ENCODE measurements around the gene CSRNP3.
A peak's percentile ranks its signal among the peaks of the same experiment; 100 is the strongest.

The CSRNP3 gene

GRCh38 chr2:165639504-165639903, 170.0 kb downstream of the CSRNP3 start:
- Histone ChIP-seq H3K4me3 (ENCODE audit: low read length in 2 of 2) (no peak overlapping the region), H3K36me3 (ENCODE audit: control insufficient read depth in 2 of 2, insufficient read depth in 2 of 2, low read length in 2 of 2) (no peaks in the 10 kb centered on the region), H3K9me3 (ENCODE audit: control insufficient read depth in 2 of 2, low read length in 2 of 2) (no peaks in the 10 kb centered on the region), H3K27ac (ENCODE audit: low read depth in 2 of 2, low read length in 2 of 2) (no peak overlapping the region), H3K27me3 (ENCODE audit: control insufficient read depth in 2 of 2, insufficient read depth in 2 of 2, low read length in 2 of 2) (no peaks in the 10 kb centered on the region), H3K4me1 (ENCODE audit: control insufficient read depth in 2 of 2, insufficient read depth in 2 of 2, low read length in 2 of 2) (peaks cover 0 to 4% of the 10 kb centered on the region in 2 donors), H3K9ac (ENCODE audit: low read depth in 1 of 2, low read length in 2 of 2) (no peak overlapping the region)

GRCh38 chr2:165640247-165640929, 170.9 kb downstream of the CSRNP3 start:
- no peak overlapping the region for H3K9ac ChIP-seq (ENCODE audit: low read depth in 1 of 2, low read length in 2 of 2)
- no peaks in the 10 kb centered on the region for H3K36me3 ChIP-seq (ENCODE audit: control insufficient read depth in 2 of 2, insufficient read depth in 2 of 2, low read length in 2 of 2)

GRCh38 chr2:165645930-165646831, 176.7 kb downstream of the CSRNP3 start:
- Histone ChIP-seq H3K4me3 (ENCODE audit: low read length in 2 of 2) (no peak overlapping the region), H3K36me3 (ENCODE audit: control insufficient read depth in 2 of 2, insufficient read depth in 2 of 2, low read length in 2 of 2) (no peaks in the 10 kb centered on the region), H3K27ac (ENCODE audit: low read depth in 2 of 2, low read length in 2 of 2) (no peak overlapping the region), H3K4me1 (ENCODE audit: control insufficient read depth in 2 of 2, insufficient read depth in 2 of 2, low read length in 2 of 2) (no peaks in the 10 kb centered on the region), H3K9me3 (ENCODE audit: control insufficient read depth in 2 of 2, low read length in 2 of 2) (no peaks in the 10 kb centered on the region), H3K27me3 (ENCODE audit: control insufficient read depth in 2 of 2, insufficient read depth in 2 of 2, low read length in 2 of 2) (no peaks in the 10 kb centered on the region), H3K9ac (ENCODE audit: low read depth in 1 of 2, low read length in 2 of 2) (no peak overlapping the region)

More at GRCh38 chr2:165640247-165640929, 170.9 kb downstream of the CSRNP3 start:
- H3K4me3 ChIP-seq (ENCODE audit: low read length in 2 of 2): no peak overlapping the region
- peaks cover 0 to 4% of the 10 kb centered on the region in 2 donors for H3K4me1 ChIP-seq (ENCODE audit: control insufficient read depth in 2 of 2, insufficient read depth in 2 of 2, low read length in 2 of 2)
- no peaks in the 10 kb centered on the region for H3K9me3 ChIP-seq (ENCODE audit: control insufficient read depth in 2 of 2, low read length in 2 of 2)
- no peaks in the 10 kb centered on the region for H3K27me3 ChIP-seq (ENCODE audit: control insufficient read depth in 2 of 2, insufficient read depth in 2 of 2, low read length in 2 of 2)
- H3K27ac ChIP-seq (ENCODE audit: low read depth in 2 of 2, low read length in 2 of 2): no peak overlapping the region

GRCh38 chr2:165647409-165647808, 177.9 kb downstream of the CSRNP3 start:
- Histone ChIP-seq H3K9ac (ENCODE audit: low read depth in 1 of 2, low read length in 2 of 2) (no peak overlapping the region), H3K4me1 (ENCODE audit: control insufficient read depth in 2 of 2, insufficient read depth in 2 of 2, low read length in 2 of 2) (no peaks in the 10 kb centered on the region), H3K36me3 (ENCODE audit: control insufficient read depth in 2 of 2, insufficient read depth in 2 of 2, low read length in 2 of 2) (no peaks in the 10 kb centered on the region), H3K9me3 (ENCODE audit: control insufficient read depth in 2 of 2, low read length in 2 of 2) (no peaks in the 10 kb centered on the region), H3K27me3 (ENCODE audit: control insufficient read depth in 2 of 2, insufficient read depth in 2 of 2, low read length in 2 of 2) (no peaks in the 10 kb centered on the region), H3K4me3 (ENCODE audit: low read length in 2 of 2) (no peak overlapping the region), H3K27ac (ENCODE audit: low read depth in 2 of 2, low read length in 2 of 2) (no peak overlapping the region)

- H3K27me3 ChIP-seq (ENCODE audit: control insufficient read depth in 2 of 2, insufficient read depth in 2 of 2, low read length in 2 of 2): no peaks in the 10 kb centered on the region
- no peaks in the 10 kb centered on the region for H3K9me3 ChIP-seq (ENCODE audit: control insufficient read depth in 2 of 2, low read length in 2 of 2)
- H3K4me3 ChIP-seq (ENCODE audit: low read length in 2 of 2): no peak overlapping the region
- no peak overlapping the region for H3K27ac ChIP-seq (ENCODE audit: low read depth in 2 of 2, low read length in 2 of 2)
- H3K9ac ChIP-seq (ENCODE audit: low read depth in 1 of 2, low read length in 2 of 2): no peak overlapping the region
- no peaks in the 10 kb centered on the region for H3K36me3 ChIP-seq (ENCODE audit: control insufficient read depth in 2 of 2, insufficient read depth in 2 of 2, low read length in 2 of 2)
- H3K4me1 ChIP-seq (ENCODE audit: control insufficient read depth in 2 of 2, insufficient read depth in 2 of 2, low read length in 2 of 2): no peaks in the 10 kb centered on the region
Measured at GRCh38 chr2:165648801-165649200, 179.3 kb downstream of the CSRNP3 start.

GRCh38 chr2:165651233-165651632, 181.7 kb downstream of the CSRNP3 start:
- no peaks in the 10 kb centered on the region for H3K4me1 ChIP-seq (ENCODE audit: control insufficient read depth in 2 of 2, insufficient read depth in 2 of 2, low read length in 2 of 2)

GRCh38 chr2:165655661-165656060, 186.2 kb downstream of the CSRNP3 start:
- no peak overlapping the region for H3K4me3 ChIP-seq (ENCODE audit: low read length in 2 of 2)
- H3K9me3 ChIP-seq (ENCODE audit: control insufficient read depth in 2 of 2, low read length in 2 of 2): no peaks in the 10 kb centered on the region

More at GRCh38 chr2:165651233-165651632, 181.7 kb downstream of the CSRNP3 start:
- Histone ChIP-seq H3K9me3 (ENCODE audit: control insufficient read depth in 2 of 2, low read length in 2 of 2) (no peaks in the 10 kb centered on the region), H3K36me3 (ENCODE audit: control insufficient read depth in 2 of 2, insufficient read depth in 2 of 2, low read length in 2 of 2) (no peaks in the 10 kb centered on the region), H3K9ac (ENCODE audit: low read depth in 1 of 2, low read length in 2 of 2) (no peak overlapping the region), H3K27me3 (ENCODE audit: control insufficient read depth in 2 of 2, insufficient read depth in 2 of 2, low read length in 2 of 2) (no peaks in the 10 kb centered on the region), H3K4me3 (ENCODE audit: low read length in 2 of 2) (no peak overlapping the region), H3K27ac (ENCODE audit: low read depth in 2 of 2, low read length in 2 of 2) (no peak overlapping the region)

GRCh38 chr2:165660361-165660760, 190.9 kb downstream of the CSRNP3 start:
- Histone ChIP-seq H3K27ac (ENCODE audit: low read depth in 2 of 2, low read length in 2 of 2) (no peak overlapping the region), H3K9me3 (ENCODE audit: control insufficient read depth in 2 of 2, low read length in 2 of 2) (no peaks in the 10 kb centered on the region), H3K4me1 (ENCODE audit: control insufficient read depth in 2 of 2, insufficient read depth in 2 of 2, low read length in 2 of 2) (no peaks in the 10 kb centered on the region), H3K36me3 (ENCODE audit: control insufficient read depth in 2 of 2, insufficient read depth in 2 of 2, low read length in 2 of 2) (no peaks in the 10 kb centered on the region), H3K27me3 (ENCODE audit: control insufficient read depth in 2 of 2, insufficient read depth in 2 of 2, low read length in 2 of 2) (no peaks in the 10 kb centered on the region), H3K4me3 (ENCODE audit: low read length in 2 of 2) (no peak overlapping the region), H3K9ac (ENCODE audit: low read depth in 1 of 2, low read length in 2 of 2) (no peak overlapping the region)

More at GRCh38 chr2:165655661-165656060, 186.2 kb downstream of the CSRNP3 start:
- Histone ChIP-seq H3K36me3 (ENCODE audit: control insufficient read depth in 2 of 2, insufficient read depth in 2 of 2, low read length in 2 of 2) (no peaks in the 10 kb centered on the region), H3K9ac (ENCODE audit: low read depth in 1 of 2, low read length in 2 of 2) (no peak overlapping the region), H3K27me3 (ENCODE audit: control insufficient read depth in 2 of 2, insufficient read depth in 2 of 2, low read length in 2 of 2) (no peaks in the 10 kb centered on the region), H3K4me1 (ENCODE audit: control insufficient read depth in 2 of 2, insufficient read depth in 2 of 2, low read length in 2 of 2) (no peaks in the 10 kb centered on the region), H3K27ac (ENCODE audit: low read depth in 2 of 2, low read length in 2 of 2) (peak overlapping the region in 1 of 2 donors; percentile 3)

- no peaks in the 10 kb centered on the region for H3K27me3 ChIP-seq (ENCODE audit: control insufficient read depth in 2 of 2, insufficient read depth in 2 of 2, low read length in 2 of 2)
- no peaks in the 10 kb centered on the region for H3K4me1 ChIP-seq (ENCODE audit: control insufficient read depth in 2 of 2, insufficient read depth in 2 of 2, low read length in 2 of 2)
- no peaks in the 10 kb centered on the region for H3K36me3 ChIP-seq (ENCODE audit: control insufficient read depth in 2 of 2, insufficient read depth in 2 of 2, low read length in 2 of 2)
- H3K9ac ChIP-seq (ENCODE audit: low read depth in 1 of 2, low read length in 2 of 2): no peak overlapping the region
- no peak overlapping the region for H3K27ac ChIP-seq (ENCODE audit: low read depth in 2 of 2, low read length in 2 of 2)
- H3K4me3 ChIP-seq (ENCODE audit: low read length in 2 of 2): no peak overlapping the region
- no peaks in the 10 kb centered on the region for H3K9me3 ChIP-seq (ENCODE audit: control insufficient read depth in 2 of 2, low read length in 2 of 2)
Measured at GRCh38 chr2:165662720-165663119, 193.2 kb downstream of the CSRNP3 start.

- H3K4me1 ChIP-seq (ENCODE audit: control insufficient read depth in 2 of 2, insufficient read depth in 2 of 2, low read length in 2 of 2): no peaks in the 10 kb centered on the region
- H3K36me3 ChIP-seq (ENCODE audit: control insufficient read depth in 2 of 2, insufficient read depth in 2 of 2, low read length in 2 of 2): no peaks in the 10 kb centered on the region
- H3K27me3 ChIP-seq (ENCODE audit: control insufficient read depth in 2 of 2, insufficient read depth in 2 of 2, low read length in 2 of 2): no peaks in the 10 kb centered on the region
- no peaks in the 10 kb centered on the region for H3K9me3 ChIP-seq (ENCODE audit: control insufficient read depth in 2 of 2, low read length in 2 of 2)
- H3K27ac ChIP-seq (ENCODE audit: low read depth in 2 of 2, low read length in 2 of 2): no peak overlapping the region
- H3K4me3 ChIP-seq (ENCODE audit: low read length in 2 of 2): no peak overlapping the region
- H3K9ac ChIP-seq (ENCODE audit: low read depth in 1 of 2, low read length in 2 of 2): no peak overlapping the region
Measured at GRCh38 chr2:165665614-165666013, 196.1 kb downstream of the CSRNP3 start.

All from mucosa of rectum (tissue), 2 donors.